ENCODE data around the gene TVP23A. TPM values are rescaled to one million over a fixed set of nuclear protein-coding genes. Genes with fewer than 3 reads are reported as not detected.

The TVP23A gene
- total RNA-seq, 1 experiment from 2014 or later: not detected

- Histone ChIP-seq H2AFZ (ENCODE audit: low read length) (no peak overlapping the region), H3K79me2 (ENCODE audit: low read length) (no peaks in the 10 kb centered on the region), H3K4me2 (ENCODE audit: low read depth, low read length, poor library complexity, severe bottlenecking) (no peak overlapping the region), H3K9ac (ENCODE audit: low read length) (no peak overlapping the region), H3K27me3 (ENCODE audit: low read length) (no peaks in the 10 kb centered on the region), H3K36me3 (ENCODE audit: insufficient read depth, low read length) (peaks cover 24% of the 10 kb centered on the region), H4K20me1 (ENCODE audit: insufficient read depth, low read depth, low read length) (0 out of 2 replicates have a peak, but pooled peaks cover 3% of the 10 kb centered on the region), H3K9me2 (replicated peaks; ENCODE audit: insufficient read depth, low read length) (no peaks in the 10 kb centered on the region), H3K4me1 (ENCODE audit: low read length) (no peaks in the 10 kb centered on the region), H3K9me3 (ENCODE audit: low read length) (no peaks in the 10 kb centered on the region), H3K4me3 (ENCODE audit: low read length) (no peak overlapping the region), H3K27ac (ENCODE audit: low read length) (no peak overlapping the region)
- DNase-seq: no peak
Measured at GRCh38 chr16:10762336-10763016, 56.1 kb downstream of the TVP23A start.

- Histone ChIP-seq H3K9me3 (ENCODE audit: low read length) (no peaks in the 10 kb centered on the region), H3K27ac (ENCODE audit: low read length) (no peak overlapping the region), H3K36me3 (ENCODE audit: insufficient read depth, low read length) (peaks cover 24% of the 10 kb centered on the region), H3K4me3 (ENCODE audit: low read length) (no peak overlapping the region), H3K9me2 (replicated peaks; ENCODE audit: insufficient read depth, low read length) (no peaks in the 10 kb centered on the region), H3K4me2 (ENCODE audit: low read depth, low read length, poor library complexity, severe bottlenecking) (no peak overlapping the region), H3K4me1 (ENCODE audit: low read length) (no peaks in the 10 kb centered on the region), H4K20me1 (ENCODE audit: insufficient read depth, low read depth, low read length) (0 out of 2 replicates have a peak, but pooled peaks cover 3% of the 10 kb centered on the region), H3K9ac (ENCODE audit: low read length) (no peak overlapping the region), H3K27me3 (ENCODE audit: low read length) (no peaks in the 10 kb centered on the region), H2AFZ (ENCODE audit: low read length) (no peak overlapping the region), H3K79me2 (ENCODE audit: low read length) (no peaks in the 10 kb centered on the region)
- DNase-seq: no peak
Measured at GRCh38 chr16:10761373-10761772, 57.2 kb downstream of the TVP23A start.

GRCh38 chr16:10760858-10761257 lies 57.7 kb downstream of the TVP23A start:
- Histone ChIP-seq H3K4me2 (ENCODE audit: low read depth, low read length, poor library complexity, severe bottlenecking) (no peak overlapping the region), H2AFZ (ENCODE audit: low read length) (no peak overlapping the region), H3K9me2 (replicated peaks; ENCODE audit: insufficient read depth, low read length) (no peaks in the 10 kb centered on the region), H3K36me3 (ENCODE audit: insufficient read depth, low read length) (peaks cover 24% of the 10 kb centered on the region), H3K4me3 (ENCODE audit: low read length) (no peak overlapping the region), H3K27me3 (ENCODE audit: low read length) (no peaks in the 10 kb centered on the region), H3K9ac (ENCODE audit: low read length) (no peak overlapping the region), H3K79me2 (ENCODE audit: low read length) (no peaks in the 10 kb centered on the region), H3K4me1 (ENCODE audit: low read length) (no peaks in the 10 kb centered on the region), H4K20me1 (ENCODE audit: insufficient read depth, low read depth, low read length) (0 out of 2 replicates have a peak, but pooled peaks cover 3% of the 10 kb centered on the region), H3K9me3 (ENCODE audit: low read length) (no peaks in the 10 kb centered on the region), H3K27ac (ENCODE audit: low read length) (no peak overlapping the region)
- no peak for DNase-seq

- Histone ChIP-seq H3K4me3 (ENCODE audit: low read length) (no peak overlapping the region), H3K27me3 (ENCODE audit: low read length) (no peaks in the 10 kb centered on the region), H3K4me1 (ENCODE audit: low read length) (peaks cover 11% of the 10 kb centered on the region), H3K9me2 (replicated peaks; ENCODE audit: insufficient read depth, low read length) (no peaks in the 10 kb centered on the region), H3K79me2 (ENCODE audit: low read length) (no peaks in the 10 kb centered on the region), H3K27ac (ENCODE audit: low read length) (no peak overlapping the region), H3K9me3 (ENCODE audit: low read length) (no peaks in the 10 kb centered on the region), H3K9ac (ENCODE audit: low read length) (no peak overlapping the region), H2AFZ (ENCODE audit: low read length) (no peak overlapping the region), H4K20me1 (ENCODE audit: insufficient read depth, low read depth, low read length) (no peaks in the 10 kb centered on the region), H3K36me3 (ENCODE audit: insufficient read depth, low read length) (peaks cover 19% of the 10 kb centered on the region), H3K4me2 (ENCODE audit: low read depth, low read length, poor library complexity, severe bottlenecking) (no peak overlapping the region)
- DNase-seq: no peak
Measured at GRCh38 chr16:10756574-10756973, 62.0 kb downstream of the TVP23A start.

- H3K36me3 ChIP-seq (ENCODE audit: insufficient read depth, low read length): peaks cover 13% of the 10 kb centered on the region
Measured at GRCh38 chr16:10754941-10755340, 63.7 kb downstream of the TVP23A start.

GRCh38 chr16:10753670-10754069 lies 64.9 kb downstream of the TVP23A start:
- no peak overlapping the region for H2AFZ ChIP-seq (ENCODE audit: low read length)

More at GRCh38 chr16:10754941-10755340, 63.7 kb downstream of the TVP23A start:
- Histone ChIP-seq H3K9me3 (ENCODE audit: low read length) (no peaks in the 10 kb centered on the region), H3K4me1 (ENCODE audit: low read length) (peaks cover 11% of the 10 kb centered on the region), H2AFZ (ENCODE audit: low read length) (no peak overlapping the region), H4K20me1 (ENCODE audit: insufficient read depth, low read depth, low read length) (no peaks in the 10 kb centered on the region), H3K9ac (ENCODE audit: low read length) (no peak overlapping the region), H3K27me3 (ENCODE audit: low read length) (no peaks in the 10 kb centered on the region), H3K27ac (ENCODE audit: low read length) (no peak overlapping the region), H3K4me2 (ENCODE audit: low read depth, low read length, poor library complexity, severe bottlenecking) (no peak overlapping the region), H3K79me2 (ENCODE audit: low read length) (no peaks in the 10 kb centered on the region), H3K4me3 (ENCODE audit: low read length) (no peak overlapping the region), H3K9me2 (replicated peaks; ENCODE audit: insufficient read depth, low read length) (no peaks in the 10 kb centered on the region)
- DNase-seq: no peak

GRCh38 chr16:10752843-10753523 lies 65.6 kb downstream of the TVP23A start:
- no peaks in the 10 kb centered on the region for H3K79me2 ChIP-seq (ENCODE audit: low read length)
- peaks cover 11% of the 10 kb centered on the region; the same call in 1 of the 2 replicates for H3K36me3 ChIP-seq (ENCODE audit: insufficient read depth, low read length)
- H4K20me1 ChIP-seq (ENCODE audit: insufficient read depth, low read depth, low read length): no peaks in the 10 kb centered on the region
- 0 out of 2 replicates have a peak overlapping the region, but pooled peaks have one; percentile 15 for H3K9ac ChIP-seq (ENCODE audit: low read length)
- H2AFZ ChIP-seq (ENCODE audit: low read length): no peak overlapping the region
- H3K9me3 ChIP-seq (ENCODE audit: low read length): no peaks in the 10 kb centered on the region
- H3K9me2 ChIP-seq (replicated peaks; ENCODE audit: insufficient read depth, low read length): no peaks in the 10 kb centered on the region
- 0 out of 2 replicates have a peak overlapping the region, but pooled peaks have one; percentile 18 for H3K27ac ChIP-seq (ENCODE audit: low read length)
- peaks cover 11% of the 10 kb centered on the region for H3K4me1 ChIP-seq (ENCODE audit: low read length)
- no peaks in the 10 kb centered on the region for H3K27me3 ChIP-seq (ENCODE audit: low read length)
- H3K4me2 ChIP-seq (ENCODE audit: low read depth, low read length, poor library complexity, severe bottlenecking): no peak overlapping the region
- H3K4me3 ChIP-seq (ENCODE audit: low read length): no peak overlapping the region
- peak; percentile 62 for DNase-seq

More at GRCh38 chr16:10753670-10754069, 64.9 kb downstream of the TVP23A start:
- no peak overlapping the region for H3K4me2 ChIP-seq (ENCODE audit: low read depth, low read length, poor library complexity, severe bottlenecking)
- H3K27me3 ChIP-seq (ENCODE audit: low read length): no peaks in the 10 kb centered on the region
- no peaks in the 10 kb centered on the region for H3K79me2 ChIP-seq (ENCODE audit: low read length)
- no peaks in the 10 kb centered on the region for H4K20me1 ChIP-seq (ENCODE audit: insufficient read depth, low read depth, low read length)
- no peaks in the 10 kb centered on the region for H3K9me2 ChIP-seq (replicated peaks; ENCODE audit: insufficient read depth, low read length)
- H3K27ac ChIP-seq (ENCODE audit: low read length): 0 out of 2 replicates have a peak overlapping the region, but pooled peaks have one; percentile 18
- 0 out of 2 replicates have a peak overlapping the region, but pooled peaks have one; percentile 15 for H3K9ac ChIP-seq (ENCODE audit: low read length)
- no peak for DNase-seq
- H3K4me3 ChIP-seq (ENCODE audit: low read length): no peak overlapping the region
- H3K9me3 ChIP-seq (ENCODE audit: low read length): no peaks in the 10 kb centered on the region
- H3K4me1 ChIP-seq (ENCODE audit: low read length): peaks cover 11% of the 10 kb centered on the region
- peaks cover 11% of the 10 kb centered on the region; the same call in 1 of the 2 replicates for H3K36me3 ChIP-seq (ENCODE audit: insufficient read depth, low read length)

GRCh38 chr16:10751291-10751697 lies 67.3 kb downstream of the TVP23A start:
- no peak overlapping the region for H3K4me2 ChIP-seq (ENCODE audit: low read depth, low read length, poor library complexity, severe bottlenecking)
- H3K27me3 ChIP-seq (ENCODE audit: low read length): no peaks in the 10 kb centered on the region
- no peak for DNase-seq
- H3K27ac ChIP-seq (ENCODE audit: low read length): no peak overlapping the region
- H3K4me1 ChIP-seq (ENCODE audit: low read length): peaks cover 11% of the 10 kb centered on the region
- H3K79me2 ChIP-seq (ENCODE audit: low read length): no peaks in the 10 kb centered on the region; the same call in 1 of the 2 replicates
- H2AFZ ChIP-seq (ENCODE audit: low read length): no peak overlapping the region
- H3K4me3 ChIP-seq (ENCODE audit: low read length): no peak overlapping the region
- peaks cover 11% of the 10 kb centered on the region; the same call in 1 of the 2 replicates for H3K36me3 ChIP-seq (ENCODE audit: insufficient read depth, low read length)
- H3K9ac ChIP-seq (ENCODE audit: low read length): no peak overlapping the region
- no peaks in the 10 kb centered on the region for H3K9me3 ChIP-seq (ENCODE audit: low read length)
- no peaks in the 10 kb centered on the region for H3K9me2 ChIP-seq (replicated peaks; ENCODE audit: insufficient read depth, low read length)
- no peaks in the 10 kb centered on the region for H4K20me1 ChIP-seq (ENCODE audit: insufficient read depth, low read depth, low read length)
